Activated naive CD8-positive, alpha-beta T cell treated with anti-CD3 and anti-CD28 coated beads, Interleukin-2, amount 10 ng/mL, durations not matched to agents 7 days and 5 days (primary cell): Measurements from ENCODE around the gene PTGER2. TPM values are rescaled to one million over a fixed set of nuclear protein-coding genes. Genes with fewer than 3 reads are reported as not detected.
A peak's percentile ranks its signal among the peaks of the same experiment; 100 is the strongest.

ENCODE experiments used
- ATAC-seq: fragments of 150-1000 bp; cut with Tn5 transposase; one replicate; pipeline ENCODE4 v1.10.0; 2021; ENCODE audit warnings: low read depth, moderate library complexity
- POLR2A ChIA-PET: fragments of 350-600 bp; sonication (Branson Sonifier 250); formaldehyde crosslinking; loops from one replicate; lab custom pipeline; 2021; ENCODE audit warnings: antibody characterized with exemption; lab: Charles Lee
- DNase-seq: peaks from one replicate; pipeline ENCODE4 v3.0.0; 2021
- H3K27ac Mint-ChIP-seq: one replicate; pipeline ENCODE4 v1.8.0; 2022; ENCODE audit warnings: mild to moderate bottlenecking, mixed read lengths
- H3K27me3 Mint-ChIP-seq: one replicate; pipeline ENCODE4 v1.8.0; 2022; ENCODE audit warnings: mild to moderate bottlenecking, moderate library complexity, mixed read lengths
- H3K36me3 Mint-ChIP-seq: one replicate; pipeline ENCODE4 v1.8.0; 2021; ENCODE audit warnings: mild to moderate bottlenecking, mixed read lengths
- H3K4me1 Mint-ChIP-seq: one replicate; pipeline ENCODE4 v1.8.0; 2021; ENCODE audit warnings: mixed read lengths
- H3K4me3 Mint-ChIP-seq: one replicate; pipeline ENCODE4 v1.8.0; 2022; ENCODE audit warnings: mild to moderate bottlenecking, moderate library complexity, mixed read lengths
- H3K9me3 Mint-ChIP-seq: one replicate; pipeline ENCODE4 v1.8.0; 2021; ENCODE audit warnings: mixed read lengths
- total RNA-seq, 2 experiments: library from RNA; stranded (reverse); gene quantifications; one replicate each; pipeline ENCODE4 v1.2.3, GENCODE V29; 2021

Gene PTGER2
- total RNA-seq, 2 experiments from 2014 or later: 115 to 119 TPM

DNA sequence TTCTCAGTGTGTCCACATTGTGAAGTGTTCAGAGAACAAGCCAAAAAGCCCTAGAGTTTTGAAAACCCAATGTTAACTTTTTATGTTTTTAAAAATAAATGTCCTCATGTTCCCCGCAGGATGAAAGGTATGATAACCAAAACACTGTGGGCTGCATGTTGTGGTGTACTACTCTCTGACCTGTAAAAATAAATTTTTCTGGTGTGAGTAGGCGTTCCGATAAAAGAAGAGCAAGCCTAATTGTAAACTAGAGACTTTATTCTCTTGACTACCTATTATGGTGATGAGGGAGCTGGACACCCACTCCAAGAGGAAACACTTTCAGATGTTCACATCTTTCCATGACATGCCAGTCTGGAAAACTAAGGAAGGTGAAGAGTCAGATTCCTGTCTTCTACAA is 18.2 kb downstream of the PTGER2 start:
- no peak overlapping the region for H3K4me3 Mint-ChIP-seq
- H3K4me1 Mint-ChIP-seq: peaks cover 31% of the 10 kb centered on the region
- H3K9me3 Mint-ChIP-seq: peaks cover 5% of the 10 kb centered on the region
- POLR2A ChIA-PET: interaction anchor here (0.6 to 1.8 kb wide), 2 partner anchors 13 to 220 kb away, joined by 3 to 6 read pairs; partner anchors contain the start of genes GPR137C and TXNDC16
- H3K27me3 Mint-ChIP-seq: no peaks in the 10 kb centered on the region
- H3K27ac Mint-ChIP-seq: no peak overlapping the region
- ATAC-seq (no peak), DNase-seq (no peak)
- H3K36me3 Mint-ChIP-seq: peaks cover 67% of the 10 kb centered on the region

DNA sequence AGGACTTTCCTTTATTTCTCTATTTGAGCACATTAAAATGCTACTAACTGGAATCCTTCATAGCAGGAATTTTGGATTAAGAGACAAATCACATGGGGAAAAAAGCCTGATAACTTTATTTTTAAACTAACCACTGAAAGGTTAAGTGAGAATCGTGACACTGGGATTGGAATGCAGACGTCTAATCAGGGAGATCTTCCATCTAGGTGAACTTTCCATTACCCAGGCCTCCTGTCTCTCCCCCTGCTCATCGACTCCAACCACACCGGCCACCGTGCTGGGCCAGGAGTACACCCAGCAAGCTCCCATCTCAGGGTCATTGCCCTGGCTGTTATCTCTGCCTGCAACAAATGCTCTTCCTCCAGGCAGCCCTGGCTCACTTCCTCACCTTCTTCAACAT is 19.0 kb downstream of the PTGER2 start:
- POLR2A ChIA-PET: interaction anchor here (1.8 kb wide), 1 partner anchor 14 kb away, joined by 6 read pairs; no protein-coding TSS in a partner anchor
- Mint-ChIP-seq H3K36me3 (peaks cover 59% of the 10 kb centered on the region), H3K27me3 (no peaks in the 10 kb centered on the region), H3K4me1 (peaks cover 25% of the 10 kb centered on the region), H3K27ac (peak overlapping the region; percentile 68), H3K9me3 (peaks cover 4% of the 10 kb centered on the region), H3K4me3 (no peak overlapping the region)
- ATAC-seq (no peak), DNase-seq (no peak)

DNA sequence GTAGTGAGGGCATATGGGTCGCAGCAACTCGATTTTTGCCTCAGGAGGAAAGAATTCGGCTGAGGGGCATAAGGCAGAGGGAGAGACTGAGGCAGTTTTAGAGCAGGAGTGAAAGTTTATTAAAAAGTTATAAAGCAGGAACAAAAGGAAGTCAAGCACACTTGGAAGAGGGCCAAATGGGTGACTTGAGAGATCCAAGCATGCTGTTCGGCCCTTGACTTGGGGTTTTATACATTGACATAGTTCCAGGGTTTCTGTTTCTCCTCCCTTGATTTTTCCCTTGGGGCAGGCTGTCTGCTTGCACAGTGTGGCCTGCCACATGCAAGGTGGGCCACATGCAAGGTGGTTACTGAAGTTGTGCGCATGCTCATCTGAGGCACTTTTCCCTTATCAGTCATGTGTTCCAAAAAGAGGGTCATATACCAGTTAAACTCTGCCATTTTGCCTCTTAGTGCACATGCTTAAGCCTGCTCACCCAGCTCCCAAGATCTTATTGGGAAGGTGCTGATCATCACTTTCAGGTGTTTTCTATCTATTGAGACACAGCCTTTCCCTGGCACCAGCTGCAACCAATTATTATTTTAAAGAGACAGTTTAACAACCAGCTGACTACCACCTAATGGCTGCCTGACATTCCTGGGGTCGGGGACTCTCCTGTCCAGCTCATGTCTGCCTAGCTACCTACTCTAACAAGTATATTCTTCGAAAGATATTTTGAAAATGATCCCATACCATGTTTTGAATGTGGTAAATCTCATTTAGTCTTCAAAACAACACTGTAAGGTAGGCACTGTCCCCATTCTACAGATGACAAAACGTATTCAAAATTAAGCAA is 19.9 kb downstream of the PTGER2 start:
- ATAC-seq: no peak
- H3K27me3 Mint-ChIP-seq: no peaks in the 10 kb centered on the region
- DNase-seq: no peak
- H3K4me3 Mint-ChIP-seq: no peak overlapping the region
- peaks cover 4% of the 10 kb centered on the region for H3K9me3 Mint-ChIP-seq
- POLR2A ChIA-PET: interaction anchor here (0.7 to 1.5 kb wide), 6 partner anchors 16 to 67 kb away, joined by 3 to 4 read pairs (median 4); no protein-coding TSS in a partner anchor
- peaks cover 58% of the 10 kb centered on the region for H3K36me3 Mint-ChIP-seq
- peaks cover 29% of the 10 kb centered on the region for H3K4me1 Mint-ChIP-seq
- peak overlapping the region; percentile 11 for H3K27ac Mint-ChIP-seq

DNA sequence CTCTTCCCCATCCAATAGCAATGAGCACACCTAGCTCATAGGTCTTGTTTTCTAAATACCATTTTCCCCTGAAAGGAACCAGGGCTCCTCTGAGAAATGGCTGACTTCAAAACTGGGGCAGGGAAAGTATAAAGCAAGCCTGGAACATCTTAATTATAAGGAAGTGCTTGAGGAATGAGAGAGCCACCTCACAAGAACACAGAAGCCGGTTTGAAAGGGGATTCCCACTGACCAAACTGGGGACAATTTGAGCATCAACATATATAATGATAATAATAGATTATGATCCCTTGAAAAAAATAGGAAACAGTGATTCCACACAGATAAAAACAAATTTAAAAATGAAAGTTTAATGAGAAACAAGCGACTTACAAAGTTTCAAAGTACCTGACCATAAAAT is 22.1 kb downstream of the PTGER2 start:
- Mint-ChIP-seq H3K27ac (no peak overlapping the region), H3K9me3 (peaks cover 4% of the 10 kb centered on the region)
- POLR2A ChIA-PET: interaction anchor here (0.7 to 1.0 kb wide), 2 partner anchors 16 to 19 kb away, joined by 3 to 4 read pairs; no protein-coding TSS in a partner anchor

DNA sequence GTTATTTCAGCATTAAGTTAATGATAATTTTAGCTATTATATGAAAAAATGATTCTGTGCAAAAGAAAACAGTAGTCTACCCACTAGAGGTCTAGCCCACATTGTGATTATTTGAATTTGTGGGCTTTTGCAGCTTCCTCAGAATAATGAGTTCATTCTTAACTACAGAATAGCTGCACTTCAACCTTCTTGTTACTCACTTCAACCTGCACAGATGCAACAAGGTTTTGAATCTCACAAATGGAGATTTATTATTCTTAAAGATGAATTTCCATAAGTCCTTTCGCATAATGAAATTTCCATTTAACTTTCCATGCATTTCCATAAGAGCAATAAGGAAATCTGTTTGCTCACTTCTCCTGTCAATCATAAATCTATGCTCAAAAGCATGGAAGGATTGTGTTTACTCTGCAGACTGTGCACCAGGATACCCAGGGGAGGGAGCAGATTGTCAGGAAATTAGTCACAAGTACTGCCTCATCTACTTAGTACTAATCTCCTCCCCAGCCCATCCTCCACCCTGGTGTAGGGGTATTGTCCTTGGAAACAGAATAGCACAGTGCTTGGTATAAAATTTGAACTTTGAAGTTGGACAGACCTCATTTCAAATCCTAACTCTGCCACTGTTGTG is 24.1 kb downstream of the PTGER2 start:
- no peaks in the 10 kb centered on the region for H3K27me3 Mint-ChIP-seq
- H3K27ac Mint-ChIP-seq: no peak overlapping the region
- H3K36me3 Mint-ChIP-seq: peaks cover 30% of the 10 kb centered on the region
- H3K9me3 Mint-ChIP-seq: peaks cover 4% of the 10 kb centered on the region
- DNase-seq (no peak), ATAC-seq (peak; percentile 69)
- peaks cover 26% of the 10 kb centered on the region for H3K4me1 Mint-ChIP-seq
- POLR2A ChIA-PET: interaction anchor here (0.7 to 1.1 kb wide), 4 partner anchors 8 to 21 kb away, joined by 3 read pairs; no protein-coding TSS in a partner anchor
- H3K4me3 Mint-ChIP-seq: no peak overlapping the region

More for the DNA sequence above, 22.1 kb downstream of the PTGER2 start:
- no peak for ATAC-seq
- Mint-ChIP-seq H3K27me3 (no peaks in the 10 kb centered on the region), H3K36me3 (peaks cover 43% of the 10 kb centered on the region), H3K4me1 (peaks cover 24% of the 10 kb centered on the region), H3K4me3 (no peak overlapping the region)
- no peak for DNase-seq

DNA sequence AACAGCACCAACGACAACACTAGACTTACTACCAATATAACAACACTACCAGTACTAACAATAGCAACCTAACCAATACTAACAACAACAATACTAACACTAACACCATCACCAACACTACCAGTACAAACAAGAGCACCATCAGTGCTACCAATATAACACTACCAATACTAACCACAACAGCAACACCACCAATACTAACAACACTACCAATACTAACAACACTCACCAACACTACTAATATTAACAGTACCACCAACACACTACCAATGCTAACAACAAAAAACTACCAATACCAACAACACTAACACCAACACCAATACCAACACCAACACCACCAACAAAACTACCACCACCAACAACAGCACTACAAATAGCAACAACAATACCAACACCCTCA is 25.1 kb downstream of the PTGER2 start:
- no peak for ATAC-seq
- Mint-ChIP-seq H3K36me3 (peaks cover 29% of the 10 kb centered on the region), H3K9me3 (peaks cover 10% of the 10 kb centered on the region), H3K27ac (no peak overlapping the region), H3K4me3 (no peak overlapping the region), H3K27me3 (no peaks in the 10 kb centered on the region), H3K4me1 (peaks cover 26% of the 10 kb centered on the region)
- no peak for DNase-seq
- POLR2A ChIA-PET: no interaction called here

DNA sequence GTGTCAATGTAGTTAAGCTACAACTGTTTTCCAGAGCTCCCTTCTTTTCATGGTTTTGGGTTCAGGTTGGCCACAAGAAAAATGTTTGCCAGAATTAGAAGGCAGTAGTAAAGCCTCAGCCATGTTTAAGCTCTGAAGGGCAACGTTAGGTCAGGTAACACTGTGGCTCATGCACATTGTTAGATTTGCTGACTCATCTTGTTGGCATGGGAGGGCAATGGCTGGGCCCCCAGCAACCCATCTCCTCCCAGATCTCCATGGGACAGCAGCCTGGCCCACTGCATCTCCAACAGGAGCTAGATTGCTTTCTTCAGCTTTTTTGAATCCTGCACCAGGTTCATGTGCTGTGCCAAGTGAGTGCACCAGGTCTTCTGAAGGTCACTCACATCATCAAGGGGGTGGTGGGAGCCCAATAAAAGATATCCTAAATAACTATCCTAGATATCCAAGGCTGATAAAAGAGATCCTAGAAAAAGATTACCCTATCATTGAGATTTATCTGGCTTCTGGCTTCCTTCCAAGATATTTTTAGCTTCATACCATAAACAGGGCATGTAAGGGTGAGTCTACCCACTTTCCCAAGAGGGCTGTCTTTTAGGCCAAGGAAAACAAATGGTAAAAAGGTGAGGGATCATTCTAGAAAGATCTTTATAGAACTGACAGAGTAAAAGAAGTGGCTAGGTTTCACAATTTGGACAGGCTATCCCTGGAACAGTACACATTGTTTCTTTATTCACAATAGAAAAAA is 28.9 kb downstream of the PTGER2 start:
- POLR2A ChIA-PET: interaction anchor here (0.9 to 1.5 kb wide), 4 partner anchors 9 to 32 kb away, joined by 3 to 5 read pairs (median 4); partner anchors contain the start of gene PTGER2
- H3K4me1 Mint-ChIP-seq: peaks cover 22% of the 10 kb centered on the region
- DNase-seq (no peak), ATAC-seq (no peak)
- no peak overlapping the region for H3K27ac Mint-ChIP-seq
- peaks cover 25% of the 10 kb centered on the region for H3K36me3 Mint-ChIP-seq
- peaks cover 15% of the 10 kb centered on the region for H3K9me3 Mint-ChIP-seq
- no peaks in the 10 kb centered on the region for H3K27me3 Mint-ChIP-seq
- no peak overlapping the region for H3K4me3 Mint-ChIP-seq

DNA sequence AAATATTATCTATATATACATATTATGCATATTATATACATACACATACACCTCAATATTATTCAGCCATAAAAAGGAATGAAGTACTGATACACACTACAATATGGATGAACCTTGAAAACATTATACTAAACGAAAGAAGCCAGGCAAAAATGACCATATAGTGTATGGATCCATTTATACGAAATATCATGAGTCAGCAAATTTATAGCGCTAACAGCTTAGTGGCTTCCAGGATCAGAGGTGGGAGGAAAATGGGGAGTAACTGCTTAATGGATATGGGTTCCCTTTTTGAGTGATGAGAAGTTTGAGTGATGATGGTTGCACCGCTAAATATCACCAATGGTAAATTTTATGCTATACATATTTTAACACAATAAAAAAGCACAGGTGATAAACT is 32.7 kb downstream of the PTGER2 start:
- DNase-seq: no peak
- no peak overlapping the region for H3K4me3 Mint-ChIP-seq
- H3K27ac Mint-ChIP-seq: no peak overlapping the region
- H3K9me3 Mint-ChIP-seq: peaks cover 18% of the 10 kb centered on the region
- H3K4me1 Mint-ChIP-seq: peaks cover 40% of the 10 kb centered on the region
- H3K27me3 Mint-ChIP-seq: no peaks in the 10 kb centered on the region
- POLR2A ChIA-PET: interaction anchor here (0.6 to 1.0 kb wide), 2 partner anchors 9 to 33 kb away, joined by 3 read pairs; partner anchors contain the start of gene PTGER2
- peaks cover 40% of the 10 kb centered on the region for H3K36me3 Mint-ChIP-seq
- no peak for ATAC-seq

DNA sequence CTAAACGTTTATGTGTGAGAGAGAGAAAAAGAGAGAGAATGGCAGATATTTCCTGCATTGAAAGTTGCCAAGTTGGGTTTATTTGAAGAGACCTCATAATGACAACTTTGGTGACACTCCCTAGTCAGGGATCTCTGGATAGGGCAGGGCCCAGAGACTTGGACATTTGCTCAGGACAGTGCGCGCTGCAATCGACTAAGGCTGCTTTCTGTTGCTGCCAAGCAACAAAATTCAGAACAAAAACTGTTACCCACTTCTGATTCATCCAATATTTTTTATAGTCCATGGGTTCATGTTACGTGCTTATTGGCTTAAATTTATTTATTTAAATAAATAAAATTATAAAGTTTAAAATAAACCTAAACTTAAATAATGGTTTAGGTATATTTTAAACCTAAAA is 34.2 kb downstream of the PTGER2 start:
- Mint-ChIP-seq H3K4me1 (peaks cover 45% of the 10 kb centered on the region), H3K27me3 (no peaks in the 10 kb centered on the region), H3K36me3 (peaks cover 37% of the 10 kb centered on the region), H3K4me3 (no peak overlapping the region), H3K27ac (no peak overlapping the region), H3K9me3 (peaks cover 18% of the 10 kb centered on the region)
- no peak for DNase-seq
- no peak for ATAC-seq
- POLR2A ChIA-PET: no interaction called here

DNA sequence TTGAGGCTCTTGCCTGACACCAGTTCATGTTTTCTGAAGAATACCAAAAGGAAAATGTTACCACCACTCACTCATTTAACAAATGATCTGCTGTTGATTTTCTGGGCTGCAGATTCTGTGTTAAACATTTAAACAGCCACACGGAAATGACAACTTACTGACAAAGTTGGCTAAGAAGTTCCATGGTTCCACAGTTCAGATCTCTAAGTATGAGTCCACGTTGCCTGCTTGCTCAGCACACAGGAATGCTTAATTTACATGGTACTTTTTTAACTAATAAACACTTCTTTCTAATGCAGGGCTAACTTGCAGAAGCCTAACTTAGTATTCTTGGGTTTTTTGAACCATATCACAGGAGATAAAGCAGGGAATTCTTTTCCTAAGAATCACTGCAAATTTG is 34.7 kb downstream of the PTGER2 start:
- H3K36me3 Mint-ChIP-seq: peaks cover 34% of the 10 kb centered on the region
- peaks cover 46% of the 10 kb centered on the region for H3K4me1 Mint-ChIP-seq
- no peak overlapping the region for H3K4me3 Mint-ChIP-seq
- no peak for ATAC-seq
- peaks cover 15% of the 10 kb centered on the region for H3K9me3 Mint-ChIP-seq
- POLR2A ChIA-PET: interaction anchor here (6.8 kb wide), 1 partner anchor 33 kb away, joined by 225 read pairs; the partner anchor contains the start of gene PTGER2
- no peaks in the 10 kb centered on the region for H3K27me3 Mint-ChIP-seq
- H3K27ac Mint-ChIP-seq: no peak overlapping the region
- DNase-seq: no peak

DNA sequence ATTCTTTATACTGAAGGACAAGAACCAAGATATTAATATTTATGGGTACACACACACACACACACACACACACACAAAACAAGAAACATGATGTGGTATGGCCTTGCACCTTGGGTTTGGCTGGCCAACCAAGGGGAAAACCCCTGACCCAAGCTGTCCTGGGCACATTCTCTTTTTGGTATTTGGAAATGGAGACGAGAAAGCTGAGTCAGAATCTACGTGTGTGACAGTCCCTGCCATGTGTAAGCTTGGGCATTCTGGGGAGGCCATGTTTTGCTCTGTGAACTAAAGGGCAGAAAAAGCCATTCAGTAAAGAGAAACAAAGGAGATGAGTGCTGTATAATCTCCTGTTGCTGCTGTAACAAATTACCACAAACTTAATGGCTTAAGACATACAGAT is 35.6 kb downstream of the PTGER2 start:
- peaks cover 51% of the 10 kb centered on the region for H3K4me1 Mint-ChIP-seq
- peaks cover 10% of the 10 kb centered on the region for H3K9me3 Mint-ChIP-seq
- peak overlapping the region; percentile 55 for H3K27ac Mint-ChIP-seq
- POLR2A ChIA-PET: interaction anchor here (3.7 to 6.8 kb wide), 2 partner anchors 34 to 52 kb away, joined by 36 to 225 read pairs; partner anchors contain the start of gene PTGER2
- no peak overlapping the region for H3K4me3 Mint-ChIP-seq
- H3K27me3 Mint-ChIP-seq: no peaks in the 10 kb centered on the region
- ATAC-seq (no peak), DNase-seq (no peak)
- peaks cover 32% of the 10 kb centered on the region for H3K36me3 Mint-ChIP-seq

DNA sequence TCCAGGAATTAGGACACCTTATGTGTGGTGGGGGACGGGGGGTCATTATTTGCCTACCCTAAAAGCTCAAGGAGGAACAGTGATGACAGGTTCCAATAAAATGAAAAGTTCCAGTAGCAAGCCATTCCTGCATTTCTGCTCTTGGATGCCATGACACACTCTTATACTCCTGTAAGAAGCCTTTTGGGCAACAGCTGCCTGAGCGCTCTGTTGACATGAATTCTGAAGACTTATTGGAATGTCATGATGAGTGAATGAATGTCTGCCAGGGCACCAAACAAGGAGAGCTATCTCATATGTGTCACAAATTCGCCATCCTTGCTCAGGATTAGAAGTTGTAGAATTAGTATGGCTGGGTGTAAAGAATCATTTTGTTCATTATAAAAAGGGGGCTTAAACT is 36.3 kb downstream of the PTGER2 start:
- Mint-ChIP-seq H3K27ac (peak overlapping the region; percentile 95), H3K4me3 (peak overlapping the region; percentile 30), H3K36me3 (peaks cover 34% of the 10 kb centered on the region), H3K9me3 (peaks cover 9% of the 10 kb centered on the region), H3K4me1 (peaks cover 58% of the 10 kb centered on the region), H3K27me3 (no peaks in the 10 kb centered on the region)
- ATAC-seq (no peak), DNase-seq (no peak)
- POLR2A ChIA-PET: interaction anchor here (0.7 to 6.8 kb wide), 7 partner anchors 16 to 118 kb away, joined by 3 to 225 read pairs (median 5); partner anchors contain the start of gene PTGER2
